HepG2 (cell line): ENCODE results near the gene NARF. TPM values are rescaled to one million over a fixed set of nuclear protein-coding genes. Genes with fewer than 3 reads are reported as not detected.

Source experiments
- ELF1 ChIP-seq: sonication (generic); formaldehyde crosslinking; IDR thresholded peaks from 2 replicates; pipeline ENCODE4 v1.4.0; 2020; ENCODE audit warnings: missing genetic modification reagents
- ETV5 ChIP-seq: IDR thresholded peaks from 2 replicates; pipeline ENCODE4 v1.6.1; 2018; ENCODE audit warnings: missing biosample characterization, missing genetic modification reagents, inconsistent platforms, borderline replicate concordance
- FOXM1 ChIP-seq: sonication (generic); formaldehyde crosslinking; IDR thresholded peaks from 2 replicates; pipeline ENCODE4 v1.5.0; 2020; ENCODE audit warnings: missing genetic modification reagents
- LBX2 ChIP-seq: sonication (generic); formaldehyde crosslinking; IDR thresholded peaks from 2 replicates; pipeline ENCODE4 v1.5.0; 2020; ENCODE audit warnings: missing genetic modification reagents, mild to moderate bottlenecking, borderline replicate concordance
- LRRFIP1 ChIP-seq: sonication (generic); formaldehyde crosslinking; conservative IDR thresholded peaks from 2 replicates; pipeline ENCODE4 v1.4.0; 2020; ENCODE audit warnings: missing genetic modification reagents
- MAX ChIP-seq: IDR thresholded peaks from 2 replicates; pipeline ENCODE4 v1.6.1; 2012; ENCODE audit warnings: inconsistent platforms
- MEIS1 ChIP-seq: sonication (generic); formaldehyde crosslinking; IDR thresholded peaks from 2 replicates; pipeline ENCODE4 v1.9.0; 2021; ENCODE audit warnings: mild to moderate bottlenecking, missing genetic modification reagents, moderate library complexity, borderline replicate concordance
- MLX ChIP-seq: IDR thresholded peaks from 2 replicates; pipeline ENCODE4 v1.6.1; 2016
- MNT ChIP-seq: fragments of 450-650 bp; IDR thresholded peaks from 2 replicates; pipeline ENCODE4 v1.6.1; 2016
- MTF1 ChIP-seq: sonication (generic); formaldehyde crosslinking; IDR thresholded peaks from 2 replicates; pipeline ENCODE4 v1.5.0; 2020; ENCODE audit warnings: missing genetic modification reagents
- NFKB2 ChIP-seq: sonication (generic); formaldehyde crosslinking; IDR thresholded peaks from 2 replicates; pipeline ENCODE4 v1.4.0; 2020; ENCODE audit warnings: missing genetic modification reagents, borderline replicate concordance
- ONECUT2 ChIP-seq: sonication (generic); formaldehyde crosslinking; IDR thresholded peaks from 2 replicates; pipeline ENCODE4 v1.4.0; 2020; ENCODE audit warnings: missing genetic modification reagents
- RARG ChIP-seq: sonication (generic); formaldehyde crosslinking; IDR thresholded peaks from 2 replicates; pipeline ENCODE4 v1.4.0; 2020; ENCODE audit warnings: low read depth, mild to moderate bottlenecking, missing genetic modification reagents
- SRSF9 ChIP-seq: fragments of 200-400 bp; formaldehyde crosslinking; IDR thresholded peaks from 2 replicates; pipeline ENCODE4 v1.6.1; 2018; ENCODE audit warnings: borderline replicate concordance, mild to moderate bottlenecking, low read depth, low read length; ENCODE audit not compliant: insufficient read depth, poor library complexity, severe bottlenecking
- SSRP1 ChIP-seq: IDR thresholded peaks from 2 replicates; pipeline ENCODE4 v1.6.1; 2016; ENCODE audit warnings: control low read depth
- TCF7L2 ChIP-seq: IDR thresholded peaks from 2 replicates; pipeline ENCODE4 v1.6.1; 2011; ENCODE audit warnings: mild to moderate bottlenecking, low read depth, low read length, moderate library complexity
- ZBTB37 ChIP-seq: sonication (generic); formaldehyde crosslinking; IDR thresholded peaks from 2 replicates; pipeline ENCODE4 v1.4.0; 2020; ENCODE audit warnings: mild to moderate bottlenecking, missing genetic modification reagents
- ZBTB38 ChIP-seq: sonication (generic); formaldehyde crosslinking; IDR thresholded peaks from 2 replicates; pipeline ENCODE4 v1.5.1; 2020; ENCODE audit warnings: mild to moderate bottlenecking, missing genetic modification reagents
- ZNF20 ChIP-seq: sonication (generic); formaldehyde crosslinking; IDR thresholded peaks from 2 replicates; pipeline ENCODE4 v1.4.0; 2020; ENCODE audit warnings: mild to moderate bottlenecking, moderate library complexity, missing genetic modification reagents
- ZNF234 ChIP-seq: sonication (generic); formaldehyde crosslinking; conservative IDR thresholded peaks from 2 replicates; pipeline ENCODE4 v1.5.1; 2020; ENCODE audit warnings: mild to moderate bottlenecking, missing genetic modification reagents
- ZNF335 ChIP-seq: sonication (generic); formaldehyde crosslinking; IDR thresholded peaks from 2 replicates; pipeline ENCODE4 v1.4.0; 2020; ENCODE audit warnings: missing genetic modification reagents
- ZNF484 ChIP-seq: sonication (generic); formaldehyde crosslinking; IDR thresholded peaks from 2 replicates; pipeline ENCODE4 v1.5.1; 2020; ENCODE audit warnings: mild to moderate bottlenecking, low read depth, missing genetic modification reagents, borderline replicate concordance
- ZNF552 ChIP-seq: sonication (generic); formaldehyde crosslinking; IDR thresholded peaks from 2 replicates; pipeline ENCODE4 v1.9.0; 2022; ENCODE audit warnings: missing genetic modification reagents, mild to moderate bottlenecking, borderline replicate concordance
- ZSCAN25 ChIP-seq: sonication (generic); formaldehyde crosslinking; IDR thresholded peaks from 2 replicates; pipeline ENCODE4 v1.8.0; 2022; ENCODE audit warnings: mild to moderate bottlenecking, missing genetic modification reagents
- polyA plus RNA-seq, 8 experiments: library from polyadenylated mRNA; depleted of rRNA in 3 of 8; stranded (reverse) in 7 of 8; unstranded in 1 of 8; fragments of >200 nt; fragmentation: Illumina TruSeq in 4 of 8; extraction: Trizol in 4 of 8; gene quantifications; 2 replicates each; pipeline versions ENCODE4 v1.2.1 to v1.2.3, GENCODE V29; 2011 to 2016; ENCODE audit warnings: low read depth in 4 of 8, missing spikeins in 1 of 8, mixed read lengths in 1 of 8; ENCODE audit not compliant: insufficient read depth in 1 of 8
- total RNA-seq, 5 experiments: library from RNA; depleted of rRNA; stranded (reverse); fragments of >200 nt; fragmentation: Illumina TruSeq; extraction: Trizol; gene quantifications; 2 replicates each; pipeline ENCODE4 v1.2.3, GENCODE V29; 2016; ENCODE audit warnings: low read depth in 1 of 5

Gene NARF
- total and polyA plus RNA-seq, 2 of the 13 experiments (the other 11 are each of a cell fraction or from before 2014, with no cell fraction given): 61.1 to 144 TPM

GRCh38 chr17:82414548-82415281, 43.8 kb upstream of the NARF start (continued):
- TF ChIP-seq ZBTB37 (CRISPR knock-in tag) (peak; percentile 75; the same call in 1 of the 2 replicates), ZNF484 (CRISPR knock-in tag) (peak; percentile 86; the same call in 1 of the 2 replicates), MNT (peak; percentile 13; the same call in 1 of the 2 replicates), MEIS1 (CRISPR knock-in tag) (no peak), ZNF20 (CRISPR knock-in tag) (no peak), ZNF234 (CRISPR knock-in tag) (peak; percentile 86), TCF7L2 (no peak), ZNF552 (CRISPR knock-in tag) (peak; percentile 79; the same call in 1 of the 2 replicates), LRRFIP1 (CRISPR knock-in tag) (peak; percentile 95), NFKB2 (CRISPR knock-in tag) (peak; percentile 100), MAX (peak; percentile 56; the same call in 1 of the 2 replicates), ZNF335 (CRISPR knock-in tag) (peak; percentile 94), ONECUT2 (CRISPR knock-in tag) (peak; percentile 77), ZSCAN25 (CRISPR knock-in tag) (peak; percentile 85), SSRP1 (no peak), RARG (no peak), FOXM1 (CRISPR knock-in tag) (peak; percentile 86), SRSF9 (no peak), ZBTB38 (CRISPR knock-in tag) (peak; percentile 96), MLX (CRISPR knock-in tag) (no peak), MTF1 (CRISPR knock-in tag) (peak; percentile 87), ETV5 (CRISPR knock-in tag) (peak; percentile 53; the same call in 1 of the 2 replicates), ELF1 (CRISPR knock-in tag) (0 out of 2 replicates have a peak, but pooled peaks have one; percentile 47), LBX2 (CRISPR knock-in tag) (peak; percentile 46; the same call in 1 of the 2 replicates)
